Endothelial cell of umbilical vein (primary cell): ENCODE data around the gene WNT10A. TPM values are rescaled to one million over a fixed set of nuclear protein-coding genes. Genes with fewer than 3 reads are reported as not detected.

Experiments
- BruUV-seq: library from RNA; stranded (reverse); fragments of 400-500 nt; replicated peaks from 2 replicates; lab custom pipeline; 2021; lab: Mats Ljungman, UMichigan
- CTCF ChIA-PET: fragments of 300-600, 350-600 bp; sonication (Branson Sonifier 250); formaldehyde crosslinking; loops from one replicate; lab custom pipeline; 2021; ENCODE audit warnings: antibody characterized with exemption, inconsistent platforms; lab: Charles Lee
- POLR2A ChIA-PET: fragments of 300-600, 350-600 bp; sonication (Branson Sonifier 250); formaldehyde crosslinking; loops from one replicate; lab custom pipeline; 2021; ENCODE audit warnings: antibody characterized with exemption, inconsistent platforms; lab: Charles Lee
- DNase-seq: peaks from one replicate; pipeline ENCODE4 v3.0.0-alpha.2; 2011; ENCODE audit warnings: low read depth, low spot score
- FAIRE-seq: peaks from 2 replicates; lab custom pipeline; 2011; peaks lifted over from hg19 to GRCh38; lab: Jason Lieb, UNC
- H2AFZ ChIP-seq: 2 replicates; pipeline ENCODE4 v1.6.0; 2012; ENCODE audit warnings: low read depth, low read length, control low read depth, inconsistent platforms
- H3K27ac ChIP-seq: 2 replicates; pipeline ENCODE4 v1.5.1; 2011; ENCODE audit warnings: low read depth, mild to moderate bottlenecking, control low read depth, low read length, moderate library complexity; ENCODE audit not compliant: insufficient read depth
- H3K27me3 ChIP-seq, 2 experiments: 2 replicates each; pipeline versions ENCODE4 v1.6.0 to v1.6.1; 2011; ENCODE audit warnings: low read length in 2 of 2, mixed read lengths in 1 of 2; ENCODE audit not compliant: control insufficient read depth in 2 of 2, insufficient read depth in 2 of 2
- H3K36me3 ChIP-seq, 2 experiments: 2 replicates in 1 of 2; 3 replicates in 1 of 2; pipeline ENCODE4 v1.5.1; 2011; ENCODE audit warnings: low read length in 2 of 2, mild to moderate bottlenecking in 1 of 2, moderate library complexity in 1 of 2; ENCODE audit not compliant: control insufficient read depth in 2 of 2, insufficient read depth in 2 of 2; ENCODE audit errors: extremely low read depth in 1 of 2
- H3K4me1 ChIP-seq: 3 replicates; pipeline ENCODE4 v1.5.1; 2011; ENCODE audit warnings: mild to moderate bottlenecking, low read length; ENCODE audit not compliant: control insufficient read depth, insufficient read depth; ENCODE audit errors: extremely low read depth
- H3K4me2 ChIP-seq: 2 replicates; pipeline ENCODE4 v1.6.1; 2011; ENCODE audit warnings: low read length, control low read depth, mixed read lengths; ENCODE audit not compliant: insufficient read depth
- H3K4me3 ChIP-seq, 3 experiments: fragments of 200-600 bp in 1 of 3; sonication (generic), shearing (Covaris generic) in 1 of 3; replicated peaks in 1 of 3; 2 replicates each; pipeline ENCODE4 v1.5.1; 2011 to 2016; ENCODE audit warnings: control low read depth in 3 of 3, low read length in 3 of 3, mild to moderate bottlenecking in 2 of 3, inconsistent platforms in 1 of 3, low read depth in 1 of 3, moderate library complexity in 1 of 3; ENCODE audit not compliant: insufficient read depth in 1 of 3
- H3K79me2 ChIP-seq: 2 replicates; pipeline ENCODE4 v1.6.0; 2012; ENCODE audit warnings: low read length, inconsistent platforms; ENCODE audit not compliant: control insufficient read depth, insufficient read depth
- H3K9ac ChIP-seq: replicated peaks from 2 replicates; pipeline ENCODE3; 2011; ENCODE audit warnings: low read length, control low read depth; ENCODE audit not compliant: insufficient read depth; ENCODE audit errors: extremely low read depth
- H3K9me1 ChIP-seq: replicated peaks from 3 replicates; pipeline ENCODE4 v1.6.0; 2011; ENCODE audit warnings: mild to moderate bottlenecking, low read length; ENCODE audit not compliant: control insufficient read depth, insufficient read depth; ENCODE audit errors: extremely low read depth
- H3K9me3 ChIP-seq: replicated peaks from 2 replicates; pipeline ENCODE4 v1.5.1; 2012; ENCODE audit warnings: low read length, inconsistent platforms; ENCODE audit not compliant: control insufficient read depth, insufficient read depth
- H4K20me1 ChIP-seq: replicated peaks from 2 replicates; pipeline ENCODE3; 2011; ENCODE audit warnings: mild to moderate bottlenecking, low read length; ENCODE audit not compliant: control insufficient read depth, insufficient read depth; ENCODE audit errors: extremely low read depth
- EZH2 ChIP-seq: IDR thresholded peaks from 2 replicates; pipeline ENCODE4 v1.6.1; 2012; ENCODE audit warnings: borderline replicate concordance, low read depth, mild to moderate bottlenecking, moderate library complexity, low read length, inconsistent platforms; ENCODE audit not compliant: severe bottlenecking
- FOS ChIP-seq: IDR thresholded peaks from 2 replicates; pipeline ENCODE4 v1.6.1; 2011; ENCODE audit warnings: mild to moderate bottlenecking, low read length, moderate library complexity, borderline replicate concordance; ENCODE audit not compliant: insufficient read depth
- GATA2 ChIP-seq: IDR thresholded peaks from 2 replicates; pipeline ENCODE4 v1.7.0; 2011; ENCODE audit warnings: low read depth, mild to moderate bottlenecking, moderate library complexity, mixed read lengths, low read length; ENCODE audit not compliant: insufficient read length, insufficient read depth
- JUN ChIP-seq: IDR thresholded peaks from 2 replicates; pipeline ENCODE4 v1.6.1; 2011; ENCODE audit warnings: borderline replicate concordance, low read depth; ENCODE audit not compliant: insufficient read length, insufficient read depth
- MYC ChIP-seq: IDR thresholded peaks from one replicate; pipeline ENCODE4 v1.6.1; 2011; ENCODE audit warnings: mild to moderate bottlenecking, low read depth, low read length
- POLR2A ChIP-seq: IDR thresholded peaks from 2 replicates; pipeline ENCODE4 v1.6.1; 2012; ENCODE audit warnings: low read depth, mild to moderate bottlenecking, control low read depth, low read length
- POLR2AphosphoS5 ChIP-seq: IDR thresholded peaks from 2 replicates; pipeline ENCODE4 v1.6.1; 2012; ENCODE audit warnings: low read depth, mild to moderate bottlenecking, control low read depth, low read length, moderate library complexity; ENCODE audit not compliant: insufficient read depth
- dilution Hi-C: fragments of 300-500 bp; cut with MboI; formaldehyde crosslinking; loops from one replicate; pipeline ENCODE4 v1.15.0; 2019; ENCODE audit warnings: low sequenced_read_pairs; ENCODE audit not compliant: extremely low pct_ligation_motif_present
- intact Hi-C: fragments of 100-400 bp; cut with micrococcal nuclease; formaldehyde crosslinking; loops from one replicate; pipeline ENCODE4 v1.10.0; 2022
- polyA plus RNA-seq, 4 experiments: library from polyadenylated mRNA; depleted of rRNA in 3 of 4; stranded (reverse) in 3 of 4; unstranded in 1 of 4; fragments of >200 nt; gene quantifications; 2 replicates each; pipeline versions ENCODE4 v1.2.1 to v1.2.3, GENCODE V29; 2011 to 2012; ENCODE audit warnings: missing spikeins in 1 of 4
- total RNA-seq: library from RNA; stranded (reverse); gene quantifications from 2 replicates; pipeline ENCODE4 v1.2.3, GENCODE V29; 2021
- TF ChIP-seq, protein P1 (sequence below): IDR thresholded peaks from 2 replicates; pipeline ENCODE4 v1.6.1; 2011; ENCODE audit not compliant: insufficient read depth, insufficient read length
- TF ChIP-seq, protein P2 (sequence below), 2 donors: IDR thresholded peaks; 1 replicate in 1 of 2; 2 replicates in 1 of 2; pipeline ENCODE4 v1.5.1; 2011; ENCODE audit warnings: low read length in 2 of 2, mild to moderate bottlenecking in 2 of 2, moderate library complexity in 2 of 2, control low read depth in 1 of 2, inconsistent platforms in 1 of 2, low read depth in 1 of 2; ENCODE audit not compliant: insufficient read depth in 1 of 2; ENCODE audit errors: extremely low read depth in 1 of 2

WNT10A gene
- total and polyA plus RNA-seq, 2 donors (not counting 3 experiments of a cell fraction or from before 2014, with no cell fraction given): not detected

DNA sequence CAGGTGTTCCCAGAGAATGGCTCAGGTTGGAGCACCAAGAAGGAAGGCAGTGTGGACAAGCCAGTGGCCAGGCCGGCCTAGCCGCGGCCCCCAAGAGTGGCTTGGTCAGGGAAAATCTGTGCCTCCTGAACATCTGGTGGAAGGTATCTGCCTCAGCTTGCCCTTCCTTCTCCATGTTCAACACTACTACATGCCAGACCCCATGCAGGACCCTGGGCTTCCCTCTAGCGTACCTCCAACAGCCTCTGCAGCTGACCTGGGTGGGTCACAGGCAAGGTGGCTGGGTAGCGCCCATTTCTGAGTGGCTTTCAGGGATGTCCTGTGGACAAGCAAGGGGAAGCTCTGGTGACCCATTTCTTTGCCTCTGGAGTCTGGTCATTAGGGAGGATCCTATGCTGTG is 7.7 kb downstream of the WNT10A start:
- TF ChIP-seq FOS (no peak), JUN (no peak), EZH2 (no peak), MYC (no peak), POLR2A (no peak), POLR2AphosphoS5 (no peak), GATA2 (no peak)
- TF ChIP-seq, protein P1, sequence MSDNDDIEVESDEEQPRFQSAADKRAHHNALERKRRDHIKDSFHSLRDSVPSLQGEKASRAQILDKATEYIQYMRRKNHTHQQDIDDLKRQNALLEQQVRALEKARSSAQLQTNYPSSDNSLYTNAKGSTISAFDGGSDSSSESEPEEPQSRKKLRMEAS: no peak
- TF ChIP-seq, protein P2, sequence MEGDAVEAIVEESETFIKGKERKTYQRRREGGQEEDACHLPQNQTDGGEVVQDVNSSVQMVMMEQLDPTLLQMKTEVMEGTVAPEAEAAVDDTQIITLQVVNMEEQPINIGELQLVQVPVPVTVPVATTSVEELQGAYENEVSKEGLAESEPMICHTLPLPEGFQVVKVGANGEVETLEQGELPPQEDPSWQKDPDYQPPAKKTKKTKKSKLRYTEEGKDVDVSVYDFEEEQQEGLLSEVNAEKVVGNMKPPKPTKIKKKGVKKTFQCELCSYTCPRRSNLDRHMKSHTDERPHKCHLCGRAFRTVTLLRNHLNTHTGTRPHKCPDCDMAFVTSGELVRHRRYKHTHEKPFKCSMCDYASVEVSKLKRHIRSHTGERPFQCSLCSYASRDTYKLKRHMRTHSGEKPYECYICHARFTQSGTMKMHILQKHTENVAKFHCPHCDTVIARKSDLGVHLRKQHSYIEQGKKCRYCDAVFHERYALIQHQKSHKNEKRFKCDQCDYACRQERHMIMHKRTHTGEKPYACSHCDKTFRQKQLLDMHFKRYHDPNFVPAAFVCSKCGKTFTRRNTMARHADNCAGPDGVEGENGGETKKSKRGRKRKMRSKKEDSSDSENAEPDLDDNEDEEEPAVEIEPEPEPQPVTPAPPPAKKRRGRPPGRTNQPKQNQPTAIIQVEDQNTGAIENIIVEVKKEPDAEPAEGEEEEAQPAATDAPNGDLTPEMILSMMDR (IDR thresholded peaks at IDR 0.05; ENCODE audit: extremely low read depth in 1 of 2, insufficient read depth in 1 of 2, low read depth in 1 of 2, low read length in 2 of 2): no peak
- dilution Hi-C loops (no loop called here), intact Hi-C loops (no loop called here)
- Histone ChIP-seq H3K4me1 (no peaks in the 10 kb centered on the region), H3K4me2 (no peak overlapping the region), H3K27ac (no peak overlapping the region), H3K9ac (no peak overlapping the region), H3K4me3 (no peak overlapping the region), H3K9me1 (no peaks in the 10 kb centered on the region), H2AFZ (no peak overlapping the region), H4K20me1 (no peaks in the 10 kb centered on the region), H3K79me2 (no peaks in the 10 kb centered on the region), H3K9me3 (no peaks in the 10 kb centered on the region), H3K36me3 (no peaks in the 10 kb centered on the region), H3K27me3 (peaks cover 49 to 71% of the 10 kb centered on the region in 2 experiments)
- BruUV-seq: no TSS peak
- FAIRE-seq (no peak), DNase-seq (no peak)
- POLR2A ChIA-PET: no interaction called here
- CTCF ChIA-PET: interaction anchor here (1.1 to 7.8 kb wide), 4 partner anchors 9 to 92 kb away, joined by 3 to 103 read pairs (median 40); no protein-coding TSS in a partner anchor
